GM12878 (cell line): ENCODE measurements around the gene CNOT11. TPM values are rescaled to one million over a fixed set of nuclear protein-coding genes. Genes with fewer than 3 reads are reported as not detected.

Experiments
- EZH2 ChIP-seq: IDR thresholded peaks from 2 replicates; pipeline ENCODE4 v1.6.1; 2012; ENCODE audit warnings: low read depth, mild to moderate bottlenecking, control low read depth, inconsistent platforms, low read length, borderline replicate concordance; ENCODE audit not compliant: control insufficient read depth
- NR2C1 ChIP-seq: fragments of 450-650 bp; IDR thresholded peaks from 2 replicates; pipeline ENCODE4 v1.6.1; 2017; ENCODE audit warnings: antibody characterized with exemption, mild to moderate bottlenecking, moderate library complexity
- RUNX3 ChIP-seq: IDR thresholded peaks from 2 replicates; pipeline ENCODE4 v1.6.1; 2012; ENCODE audit warnings: low read length, inconsistent platforms
- SIN3A ChIP-seq: IDR thresholded peaks from 2 replicates; pipeline ENCODE4 v1.6.1; 2012; ENCODE audit warnings: low read depth, low read length, improper control_type of control experiment
- SREBF1 ChIP-seq: IDR thresholded peaks from 2 replicates; pipeline ENCODE4 v1.6.1; 2012; ENCODE audit warnings: mild to moderate bottlenecking, low read length
- YY1 ChIP-seq: IDR thresholded peaks from 2 replicates; pipeline ENCODE4 v1.6.1; 2011; ENCODE audit warnings: low read depth, mild to moderate bottlenecking, low read length
- polyA plus RNA-seq, 11 experiments: library from polyadenylated mRNA; depleted of rRNA in 4 of 11; unstranded in 6 of 11; stranded (reverse) in 5 of 11; fragments of >200 nt; fragmentation: Nextera tagmentation in 4 of 11; fragmentation: Illumina TruSeq in 1 of 11; extraction: Ambion mirVana in 4 of 11; extraction: Trizol in 1 of 11; gene quantifications; 1 replicate in 1 of 11; 2 replicates in 10 of 11; pipeline versions ENCODE4 v1.2.1 to v1.2.3, GENCODE V29; 2011 to 2016; ENCODE audit warnings: inconsistent platforms in 2 of 11, missing spikeins in 2 of 11, low read depth in 1 of 11
- total RNA-seq, 4 experiments: library from RNA; depleted of rRNA in 3 of 4; stranded (reverse); fragments of >200 nt in 3 of 4; fragmentation: Illumina TruSeq in 1 of 4; extraction: Trizol in 1 of 4; gene quantifications; 2 replicates each; pipeline versions ENCODE4 v1.2.1 to v1.2.3, GENCODE V29; 2013 to 2021
- TF ChIP-seq, protein P1 (sequence below): fragments of 450-650 bp; conservative IDR thresholded peaks from 2 replicates; pipeline ENCODE4 v1.6.1; 2017; ENCODE audit warnings: mild to moderate bottlenecking, moderate library complexity
- TF ChIP-seq, protein P2 (sequence below): IDR thresholded peaks from 2 replicates; pipeline ENCODE4 v1.6.1; 2011; ENCODE audit warnings: borderline replicate concordance, low read depth, mild to moderate bottlenecking, moderate library complexity, mixed read lengths, low read length; ENCODE audit not compliant: insufficient read depth; ENCODE audit errors: extremely low read length
- TF ChIP-seq, protein P3 (sequence below): IDR thresholded peaks from 2 replicates; pipeline ENCODE4 v1.6.1; 2012; ENCODE audit warnings: mild to moderate bottlenecking, low read depth, low read length
- TF ChIP-seq, protein P4 (sequence below): fragments of 450-650 bp; IDR thresholded peaks from 2 replicates; pipeline ENCODE4 v1.6.1; 2017; ENCODE audit warnings: mild to moderate bottlenecking, low read depth, inconsistent platforms; ENCODE audit not compliant: poor library complexity, severe bottlenecking

Gene CNOT11
- total and polyA plus RNA-seq, 10 of the 15 experiments (the other 5 are each of a cell fraction or from before 2014, with no cell fraction given): 10.8 to 111 (median 50.5) TPM

DNA sequence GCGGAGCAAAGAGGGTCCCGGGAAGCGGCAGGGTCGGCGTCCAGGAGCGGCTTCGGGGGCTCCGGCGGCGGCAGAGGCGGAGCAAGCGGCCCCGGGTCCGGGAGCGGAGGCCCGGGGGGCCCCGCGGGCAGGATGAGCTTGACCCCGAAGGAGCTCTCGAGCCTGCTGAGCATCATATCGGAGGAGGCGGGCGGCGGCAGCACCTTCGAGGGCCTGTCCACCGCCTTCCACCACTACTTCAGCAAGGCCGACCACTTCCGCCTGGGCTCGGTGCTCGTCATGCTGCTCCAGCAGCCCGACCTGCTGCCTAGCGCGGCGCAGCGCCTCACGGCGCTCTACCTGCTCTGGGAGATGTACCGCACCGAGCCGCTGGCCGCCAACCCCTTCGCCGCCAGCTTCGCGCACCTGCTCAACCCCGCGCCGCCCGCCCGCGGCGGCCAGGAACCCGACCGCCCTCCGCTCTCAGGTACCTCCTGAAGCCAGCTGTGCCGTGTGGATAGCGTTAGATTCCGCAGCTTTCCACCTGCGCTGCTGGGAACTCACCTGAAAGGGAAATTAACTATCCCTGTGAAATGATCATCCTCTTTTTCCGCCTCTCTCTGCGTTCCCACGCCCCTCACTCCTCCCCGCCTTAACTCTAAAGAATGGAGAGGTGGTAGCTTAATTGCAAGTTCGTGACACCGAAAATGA is 472 bp downstream of the CNOT11 start (continued):
- TF ChIP-seq, protein P1, sequence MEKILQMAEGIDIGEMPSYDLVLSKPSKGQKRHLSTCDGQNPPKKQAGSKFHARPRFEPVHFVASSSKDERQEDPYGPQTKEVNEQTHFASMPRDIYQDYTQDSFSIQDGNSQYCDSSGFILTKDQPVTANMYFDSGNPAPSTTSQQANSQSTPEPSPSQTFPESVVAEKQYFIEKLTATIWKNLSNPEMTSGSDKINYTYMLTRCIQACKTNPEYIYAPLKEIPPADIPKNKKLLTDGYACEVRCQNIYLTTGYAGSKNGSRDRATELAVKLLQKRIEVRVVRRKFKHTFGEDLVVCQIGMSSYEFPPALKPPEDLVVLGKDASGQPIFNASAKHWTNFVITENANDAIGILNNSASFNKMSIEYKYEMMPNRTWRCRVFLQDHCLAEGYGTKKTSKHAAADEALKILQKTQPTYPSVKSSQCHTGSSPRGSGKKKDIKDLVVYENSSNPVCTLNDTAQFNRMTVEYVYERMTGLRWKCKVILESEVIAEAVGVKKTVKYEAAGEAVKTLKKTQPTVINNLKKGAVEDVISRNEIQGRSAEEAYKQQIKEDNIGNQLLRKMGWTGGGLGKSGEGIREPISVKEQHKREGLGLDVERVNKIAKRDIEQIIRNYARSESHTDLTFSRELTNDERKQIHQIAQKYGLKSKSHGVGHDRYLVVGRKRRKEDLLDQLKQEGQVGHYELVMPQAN: peak; percentile 87
- TF ChIP-seq YY1: no peak
- TF ChIP-seq, protein P2, sequence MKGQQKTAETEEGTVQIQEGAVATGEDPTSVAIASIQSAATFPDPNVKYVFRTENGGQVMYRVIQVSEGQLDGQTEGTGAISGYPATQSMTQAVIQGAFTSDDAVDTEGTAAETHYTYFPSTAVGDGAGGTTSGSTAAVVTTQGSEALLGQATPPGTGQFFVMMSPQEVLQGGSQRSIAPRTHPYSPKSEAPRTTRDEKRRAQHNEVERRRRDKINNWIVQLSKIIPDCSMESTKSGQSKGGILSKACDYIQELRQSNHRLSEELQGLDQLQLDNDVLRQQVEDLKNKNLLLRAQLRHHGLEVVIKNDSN: no peak
- TF ChIP-seq EZH2: no peak
- TF ChIP-seq, protein P3, sequence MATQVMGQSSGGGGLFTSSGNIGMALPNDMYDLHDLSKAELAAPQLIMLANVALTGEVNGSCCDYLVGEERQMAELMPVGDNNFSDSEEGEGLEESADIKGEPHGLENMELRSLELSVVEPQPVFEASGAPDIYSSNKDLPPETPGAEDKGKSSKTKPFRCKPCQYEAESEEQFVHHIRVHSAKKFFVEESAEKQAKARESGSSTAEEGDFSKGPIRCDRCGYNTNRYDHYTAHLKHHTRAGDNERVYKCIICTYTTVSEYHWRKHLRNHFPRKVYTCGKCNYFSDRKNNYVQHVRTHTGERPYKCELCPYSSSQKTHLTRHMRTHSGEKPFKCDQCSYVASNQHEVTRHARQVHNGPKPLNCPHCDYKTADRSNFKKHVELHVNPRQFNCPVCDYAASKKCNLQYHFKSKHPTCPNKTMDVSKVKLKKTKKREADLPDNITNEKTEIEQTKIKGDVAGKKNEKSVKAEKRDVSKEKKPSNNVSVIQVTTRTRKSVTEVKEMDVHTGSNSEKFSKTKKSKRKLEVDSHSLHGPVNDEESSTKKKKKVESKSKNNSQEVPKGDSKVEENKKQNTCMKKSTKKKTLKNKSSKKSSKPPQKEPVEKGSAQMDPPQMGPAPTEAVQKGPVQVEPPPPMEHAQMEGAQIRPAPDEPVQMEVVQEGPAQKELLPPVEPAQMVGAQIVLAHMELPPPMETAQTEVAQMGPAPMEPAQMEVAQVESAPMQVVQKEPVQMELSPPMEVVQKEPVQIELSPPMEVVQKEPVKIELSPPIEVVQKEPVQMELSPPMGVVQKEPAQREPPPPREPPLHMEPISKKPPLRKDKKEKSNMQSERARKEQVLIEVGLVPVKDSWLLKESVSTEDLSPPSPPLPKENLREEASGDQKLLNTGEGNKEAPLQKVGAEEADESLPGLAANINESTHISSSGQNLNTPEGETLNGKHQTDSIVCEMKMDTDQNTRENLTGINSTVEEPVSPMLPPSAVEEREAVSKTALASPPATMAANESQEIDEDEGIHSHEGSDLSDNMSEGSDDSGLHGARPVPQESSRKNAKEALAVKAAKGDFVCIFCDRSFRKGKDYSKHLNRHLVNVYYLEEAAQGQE: no peak
- TF ChIP-seq, protein P4, sequence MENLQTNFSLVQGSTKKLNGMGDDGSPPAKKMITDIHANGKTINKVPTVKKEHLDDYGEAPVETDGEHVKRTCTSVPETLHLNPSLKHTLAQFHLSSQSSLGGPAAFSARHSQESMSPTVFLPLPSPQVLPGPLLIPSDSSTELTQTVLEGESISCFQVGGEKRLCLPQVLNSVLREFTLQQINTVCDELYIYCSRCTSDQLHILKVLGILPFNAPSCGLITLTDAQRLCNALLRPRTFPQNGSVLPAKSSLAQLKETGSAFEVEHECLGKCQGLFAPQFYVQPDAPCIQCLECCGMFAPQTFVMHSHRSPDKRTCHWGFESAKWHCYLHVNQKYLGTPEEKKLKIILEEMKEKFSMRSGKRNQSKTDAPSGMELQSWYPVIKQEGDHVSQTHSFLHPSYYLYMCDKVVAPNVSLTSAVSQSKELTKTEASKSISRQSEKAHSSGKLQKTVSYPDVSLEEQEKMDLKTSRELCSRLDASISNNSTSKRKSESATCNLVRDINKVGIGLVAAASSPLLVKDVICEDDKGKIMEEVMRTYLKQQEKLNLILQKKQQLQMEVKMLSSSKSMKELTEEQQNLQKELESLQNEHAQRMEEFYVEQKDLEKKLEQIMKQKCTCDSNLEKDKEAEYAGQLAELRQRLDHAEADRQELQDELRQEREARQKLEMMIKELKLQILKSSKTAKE: no peak
- TF ChIP-seq SIN3A: 0 out of 2 replicates have a peak, but pooled peaks have one; percentile 62
- no peak for TF ChIP-seq SREBF1
- TF ChIP-seq RUNX3: 0 out of 2 replicates have a peak, but pooled peaks have one; percentile 15
- no peak for TF ChIP-seq NR2C1
